B cell (primary cell): ENCODE results near the gene RGS6. TPM values are rescaled to one million over a fixed set of nuclear protein-coding genes. Genes with fewer than 3 reads are reported as not detected.
"Not testable (repeated sequence)": the region's sequence is repeated elsewhere in the genome, so short reads cannot be mapped to it uniquely, and the experiment has no call there.

Source experiments
- ATAC-seq: fragments of 200-7000 bp; cut with Tn5 transposase; one replicate; pipeline ENCODE4 v1.10.0; 2021; ENCODE audit warnings: low read depth, mild to moderate bottlenecking, moderate number of reproducible peaks, moderate library complexity
- CTCF ChIA-PET: fragments of 350-600 bp; sonication (Branson Sonifier 250); formaldehyde crosslinking; loops from one replicate; lab custom pipeline; 2021; ENCODE audit warnings: antibody characterized with exemption, inconsistent platforms; lab: Charles Lee
- POLR2A ChIA-PET: fragments of 350-600 bp; sonication (Branson Sonifier 250); formaldehyde crosslinking; loops from one replicate; lab custom pipeline; 2021; ENCODE audit warnings: antibody characterized with exemption; lab: Charles Lee
- DNase-seq: peaks from one replicate; pipeline ENCODE4 v3.0.0; 2013
- H2AFZ ChIP-seq: 2 replicates; pipeline ENCODE4 v1.6.1; 2012; ENCODE audit warnings: mild to moderate bottlenecking, low read depth, low read length; ENCODE audit not compliant: insufficient read depth, poor library complexity, severe bottlenecking
- H3K27ac ChIP-seq, 2 donors: 1 replicate in 1 of 2; 2 replicates in 1 of 2; pipeline ENCODE4 v1.5.1; 2012 to 2013; ENCODE audit warnings: low read length in 2 of 2, mild to moderate bottlenecking in 2 of 2, moderate library complexity in 1 of 2
- H3K27me3 ChIP-seq, 4 experiments: fragments of 200-600 bp in 1 of 4; sonication (generic) in 1 of 4; replicated peaks in 1 of 4; 1 replicate in 2 of 4; 2 replicates in 2 of 4; pipeline versions ENCODE4 v1.6.1 to v1.7.0; 2013 to 2016; ENCODE audit warnings: low read length in 3 of 4, mild to moderate bottlenecking in 2 of 4, mixed read lengths in 1 of 4, moderate library complexity in 1 of 4; ENCODE audit not compliant: insufficient read depth in 4 of 4, control insufficient read depth in 3 of 4; ENCODE audit errors: control extremely low read depth in 1 of 4
- H3K36me3 ChIP-seq, 2 experiments: replicated peaks in 1 of 2; 1 replicate in 1 of 2; 2 replicates in 1 of 2; pipeline versions ENCODE4 v1.6.1 to v1.7.1; 2013; ENCODE audit warnings: low read length in 1 of 2; ENCODE audit not compliant: insufficient read depth in 2 of 2, control insufficient read depth in 1 of 2; ENCODE audit errors: control extremely low read depth in 1 of 2, extremely low read depth in 1 of 2
- H3K4me1 ChIP-seq, 2 donors: fragments of 200-600 bp in 1 of 2; sonication (generic) in 1 of 2; 1 replicate in 1 of 2; 2 replicates in 1 of 2; pipeline versions ENCODE4 v1.5.1 to v1.6.1; 2013 to 2017; ENCODE audit warnings: low read length in 2 of 2; ENCODE audit not compliant: control insufficient read depth in 2 of 2, insufficient read depth in 2 of 2
- H3K4me2 ChIP-seq: replicated peaks from 2 replicates; pipeline ENCODE3; 2012; ENCODE audit warnings: mild to moderate bottlenecking, low read depth, low read length; ENCODE audit not compliant: poor library complexity, severe bottlenecking
- H3K4me3 ChIP-seq, 5 experiments: fragments of 200-600 bp in 1 of 5; sonication (generic) in 1 of 5; 1 replicate in 3 of 5; 2 replicates in 2 of 5; pipeline versions ENCODE4 v1.5.1 to v1.7.0; 2011 to 2016; ENCODE audit warnings: low read length in 4 of 5, mild to moderate bottlenecking in 4 of 5, low read depth in 2 of 5, control low read depth in 1 of 5, moderate library complexity in 1 of 5; ENCODE audit not compliant: insufficient read depth in 1 of 5; ENCODE audit errors: control extremely low read depth in 1 of 5, extremely low read depth in 1 of 5
- H3K79me2 ChIP-seq: fragments of 200-600 bp; sonication (generic); one replicate; pipeline ENCODE4 v1.6.0; 2016; ENCODE audit warnings: low read length; ENCODE audit not compliant: control insufficient read depth, insufficient read depth
- H3K9ac ChIP-seq: fragments of 200-600 bp; sonication (generic); 2 replicates; pipeline ENCODE4 v1.6.1; 2017; ENCODE audit warnings: mild to moderate bottlenecking, low read length, moderate library complexity
- H3K9me3 ChIP-seq, 3 donors: one replicate each; pipeline versions ENCODE4 v1.6.1 to v1.7.1; 2013; ENCODE audit warnings: low read length in 2 of 3; ENCODE audit not compliant: control insufficient read depth in 2 of 3, insufficient read depth in 1 of 3; ENCODE audit errors: control extremely low read depth in 1 of 3
- H4K20me1 ChIP-seq: 2 replicates; pipeline ENCODE4 v1.6.0; 2012; ENCODE audit warnings: mild to moderate bottlenecking, low read length; ENCODE audit not compliant: insufficient read depth, control insufficient read depth, poor library complexity, severe bottlenecking
- H3K27ac Mint-ChIP-seq: one replicate; pipeline ENCODE4 v1.8.0; 2021; ENCODE audit warnings: mixed read lengths
- H3K27me3 Mint-ChIP-seq: one replicate; pipeline ENCODE4 v1.8.0; 2021; ENCODE audit warnings: mixed read lengths
- H3K4me1 Mint-ChIP-seq: one replicate; pipeline ENCODE4 v1.8.0; 2021; ENCODE audit warnings: mixed read lengths
- H3K4me3 Mint-ChIP-seq: one replicate; pipeline ENCODE4 v1.8.0; 2021; ENCODE audit warnings: mixed read lengths
- H3K9me3 Mint-ChIP-seq: one replicate; pipeline ENCODE4 v1.8.0; 2022; ENCODE audit warnings: mixed read lengths; ENCODE audit not compliant: insufficient read depth
- WGBS: methylation state at CpG from one replicate; pipeline ENCODE4 v1.1.5; 2013; ENCODE audit warnings: missing lambda C conversion rate; ENCODE audit not compliant: insufficient coverage; 5-methylcytosine and 5-hydroxymethylcytosine counted together
- intact Hi-C: fragments of 100-400 bp; cut with micrococcal nuclease; formaldehyde crosslinking; loops from one replicate; pipeline ENCODE4 v1.10.0; 2022
- polyA plus RNA-seq: library from polyadenylated mRNA; depleted of rRNA; stranded (reverse); fragments of >200 nt; gene quantifications from 2 replicates; pipeline ENCODE4 v1.2.3, GENCODE V29; 2012
- total RNA-seq, 2 donors: library from RNA; stranded (reverse); fragments of 120-200 nt in 1 of 2; gene quantifications; 1 replicate in 1 of 2; 2 replicates in 1 of 2; pipeline versions ENCODE4 v1.2.3 to v1.2.4, GENCODE V29; 2013 to 2022

The RGS6 gene
- total and polyA plus RNA-seq, 2 donors (not counting 1 experiment from before 2014, with no cell fraction given): 0.07 TPM; not detected in 1

DNA sequence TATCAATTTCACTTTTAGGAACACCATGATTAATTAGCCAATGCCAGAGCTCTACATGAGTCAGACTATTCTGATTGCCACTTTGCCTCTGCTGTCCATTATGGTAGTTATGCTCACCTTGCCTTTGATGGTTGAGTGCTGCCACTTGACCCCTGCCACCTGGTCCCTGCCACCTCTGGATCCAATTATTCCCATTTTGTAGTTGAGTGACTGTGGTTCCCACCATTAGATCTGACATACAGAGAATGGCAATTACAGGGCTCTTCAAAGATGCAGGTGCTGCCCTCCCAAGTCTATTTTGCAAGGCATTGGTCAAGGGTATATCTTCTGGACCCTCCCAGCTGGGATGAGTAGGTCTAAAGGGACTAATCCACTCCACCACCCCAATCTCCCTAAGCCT, 8.3 kb downstream of the RGS6 start:
- H4K20me1 ChIP-seq, CTCF ChIA-PET, H3K9ac ChIP-seq, H2AFZ ChIP-seq, POLR2A ChIA-PET, H3K4me1 Mint-ChIP-seq, H3K4me2 ChIP-seq, ATAC-seq, H3K27me3 ChIP-seq, H3K79me2 ChIP-seq, H3K4me1 ChIP-seq, H3K27ac Mint-ChIP-seq, intact Hi-C loops, H3K4me3 ChIP-seq, H3K9me3 Mint-ChIP-seq, H3K36me3 ChIP-seq, H3K9me3 ChIP-seq, DNase-seq, H3K27ac ChIP-seq, H3K4me3 Mint-ChIP-seq: not testable (repeated sequence)
- H3K27me3 Mint-ChIP-seq: peaks cover 28% of the 10 kb centered on the region

- H3K36me3 ChIP-seq, H3K4me1 ChIP-seq, H2AFZ ChIP-seq, H3K9ac ChIP-seq, intact Hi-C loops, H3K27me3 ChIP-seq, H3K9me3 Mint-ChIP-seq, H3K4me2 ChIP-seq, H3K79me2 ChIP-seq, H3K4me1 Mint-ChIP-seq, H3K27ac ChIP-seq, ATAC-seq, H3K9me3 ChIP-seq, DNase-seq, H3K4me3 ChIP-seq, H4K20me1 ChIP-seq, H3K4me3 Mint-ChIP-seq, POLR2A ChIA-PET, H3K27ac Mint-ChIP-seq: not testable (repeated sequence)
- 100% methylated on average over 2 of the region's 2 CpGs for WGBS
- peaks cover 23% of the 10 kb centered on the region for H3K27me3 Mint-ChIP-seq
- CTCF ChIA-PET: interaction anchor here (0.5 kb wide), 1 partner anchor 1118 kb away, joined by 3 read pairs; no protein-coding TSS in a partner anchor
Measured at GRCh38 chr14:71941616-71942015, 9.4 kb downstream of the RGS6 start.
